Neural cell (in vitro differentiated cells): ENCODE measurements around the gene SPP1. TPM values are rescaled to one million over a fixed set of nuclear protein-coding genes. Genes with fewer than 3 reads are reported as not detected.

Experiments
- H2AFZ ChIP-seq: fragments of 200-600, 300-800 bp; sonication (generic), shearing (Covaris generic); 2 replicates; pipeline ENCODE4 v1.6.0; 2014; ENCODE audit warnings: low read depth, mild to moderate bottlenecking, antibody characterized with exemption, low read length, moderate library complexity
- H3F3A ChIP-seq: fragments of 200-600 bp; shearing (Covaris generic); 2 replicates; pipeline ENCODE4 v1.6.1; 2016; ENCODE audit warnings: mild to moderate bottlenecking, moderate library complexity, mixed read lengths, antibody characterized with exemption, low read length; ENCODE audit not compliant: insufficient read depth, poor library complexity, severe bottlenecking
- H3K27ac ChIP-seq: fragments of 200-600, 300-800 bp; sonication (generic), shearing (Covaris generic); 2 replicates; pipeline ENCODE4 v1.5.1; 2014; ENCODE audit warnings: mild to moderate bottlenecking, low read length, moderate library complexity
- H3K27me3 ChIP-seq: fragments of 300-800, 200-600 bp; sonication (generic), shearing (Covaris generic); 2 replicates; pipeline ENCODE4 v1.6.0; 2014; ENCODE audit warnings: mild to moderate bottlenecking, low read depth, low read length, moderate library complexity; ENCODE audit not compliant: insufficient read depth
- H3K36me3 ChIP-seq: fragments of 300-800, 200-600 bp; sonication (generic), shearing (Covaris generic); 2 replicates; pipeline ENCODE4 v1.5.1; 2014; ENCODE audit warnings: mild to moderate bottlenecking, antibody characterized with exemption, low read length, moderate library complexity; ENCODE audit not compliant: insufficient read depth
- H3K4me2 ChIP-seq: fragments of 300-800, 200-600 bp; sonication (generic), shearing (Covaris generic); 2 replicates; pipeline ENCODE4 v1.6.0; 2014; ENCODE audit warnings: mild to moderate bottlenecking, low read length
- H3K4me3 ChIP-seq: fragments of 300-800, 200-600 bp; sonication (generic), shearing (Covaris generic); 2 replicates; pipeline ENCODE4 v1.5.1; 2014; ENCODE audit warnings: mild to moderate bottlenecking, low read length, moderate library complexity
- H3K79me2 ChIP-seq: fragments of 200-600 bp; shearing (Covaris generic); replicated peaks from 2 replicates; pipeline ENCODE4 v1.6.0; 2014; ENCODE audit warnings: mild to moderate bottlenecking, low read length, moderate library complexity; ENCODE audit not compliant: insufficient read depth
- H3K9ac ChIP-seq: fragments of 300-800, 200-600 bp; sonication (generic), shearing (Covaris generic); 2 replicates; pipeline ENCODE4 v1.6.1; 2016; ENCODE audit warnings: mild to moderate bottlenecking, low read length, mixed read lengths
- H3K9me2 ChIP-seq: fragments of 200-600 bp; shearing (Covaris generic); 2 replicates; pipeline ENCODE4 v1.6.1; 2016; ENCODE audit warnings: mild to moderate bottlenecking, low read length, mixed read lengths; ENCODE audit not compliant: insufficient read depth
- H3K9me3 ChIP-seq: fragments of 200-600, 300-800 bp; sonication (generic), shearing (Covaris generic); 2 replicates; pipeline ENCODE4 v1.6.1; 2016; ENCODE audit warnings: mild to moderate bottlenecking, mixed run types, low read length, moderate library complexity, mixed read lengths
- H4K20me1 ChIP-seq: fragments of 200-600 bp; shearing (Covaris generic); 2 replicates; pipeline ENCODE4 v1.6.1; 2016; ENCODE audit warnings: mild to moderate bottlenecking, mixed run types; ENCODE audit not compliant: insufficient read depth
- CTCF ChIP-seq: fragments of 450-650 bp; IDR thresholded peaks from 2 replicates; pipeline ENCODE4 v1.5.1; 2014; ENCODE audit warnings: antibody characterized with exemption, mild to moderate bottlenecking, moderate library complexity; ENCODE audit not compliant: poor library complexity, severe bottlenecking
- EP300 ChIP-seq: fragments of 450-650 bp; conservative IDR thresholded peaks from 2 replicates; pipeline ENCODE4 v1.6.1; 2014; ENCODE audit warnings: antibody characterized with exemption, mild to moderate bottlenecking, moderate library complexity; ENCODE audit not compliant: poor library complexity, severe bottlenecking
- EZH2 ChIP-seq: fragments of 200-600, 300-800 bp; shearing (Covaris generic), sonication (generic); IDR thresholded peaks from 2 replicates; pipeline ENCODE4 v1.6.1; 2014; ENCODE audit warnings: antibody characterized with exemption, low read length, borderline replicate concordance, mild to moderate bottlenecking; ENCODE audit not compliant: insufficient read depth, poor library complexity, severe bottlenecking
- MXI1 ChIP-seq: fragments of 450-650 bp; conservative IDR thresholded peaks from 2 replicates; pipeline ENCODE4 v1.6.1; 2014; ENCODE audit warnings: antibody characterized with exemption, mild to moderate bottlenecking; ENCODE audit not compliant: poor library complexity, severe bottlenecking
- POLR2AphosphoS5 ChIP-seq: IDR thresholded peaks from 2 replicates; pipeline ENCODE4 v1.6.1; 2012
- RAD21 ChIP-seq: fragments of 450-650 bp; conservative IDR thresholded peaks from 2 replicates; pipeline ENCODE4 v1.6.1; 2014; ENCODE audit warnings: antibody characterized with exemption, mild to moderate bottlenecking, moderate library complexity
- SMC3 ChIP-seq: fragments of 450-650 bp; conservative IDR thresholded peaks from 2 replicates; pipeline ENCODE4 v1.6.1; 2014; ENCODE audit warnings: antibody characterized with exemption, mild to moderate bottlenecking, moderate library complexity; ENCODE audit not compliant: poor library complexity
- TAF1 ChIP-seq: IDR thresholded peaks from 2 replicates; pipeline ENCODE4 v1.6.1; 2012; ENCODE audit warnings: low read depth
- polyA plus RNA-seq: library from polyadenylated mRNA; depleted of rRNA; stranded (reverse); fragments of >200 nt; gene quantifications from 2 replicates; pipeline ENCODE4 v1.2.3, GENCODE V29; 2014
- small RNA-seq, 3 experiments: library from RNA; depleted of rRNA; stranded (forward); fragments of <200 nt; gene quantifications; one replicate each; pipeline ENCODE3, GENCODE V24; 2012
- TF ChIP-seq, protein P1 (sequence below): IDR thresholded peaks from 2 replicates; pipeline ENCODE4 v1.6.1; 2012; ENCODE audit warnings: borderline replicate concordance

Gene SPP1
- polyA plus RNA-seq, 1 donor from 2014 or later, result 0.35 TPM

GRCh38 chr4:88029556-88029955 lies 54.0 kb downstream of the SPP1 start:
- TF ChIP-seq RAD21 (no peak), EP300 (no peak), TAF1 (no peak), CTCF (no peak), POLR2AphosphoS5 (no peak)
- peaks cover 3% of the 10 kb centered on the region for H3K36me3 ChIP-seq
- no peaks in the 10 kb centered on the region for H4K20me1 ChIP-seq
- H3K79me2 ChIP-seq, result no peaks in the 10 kb centered on the region
- no peak overlapping the region for H3K9ac ChIP-seq
- no peaks in the 10 kb centered on the region for H3K9me2 ChIP-seq
- H3K27ac ChIP-seq, result no peak overlapping the region
- no peaks in the 10 kb centered on the region for H3K9me3 ChIP-seq
- H2AFZ ChIP-seq, result no peak overlapping the region
- no peaks in the 10 kb centered on the region for H3K27me3 ChIP-seq
- no peaks in the 10 kb centered on the region for H3F3A ChIP-seq
- no peak overlapping the region for H3K4me3 ChIP-seq
- H3K4me2 ChIP-seq, result no peak overlapping the region

DNA sequence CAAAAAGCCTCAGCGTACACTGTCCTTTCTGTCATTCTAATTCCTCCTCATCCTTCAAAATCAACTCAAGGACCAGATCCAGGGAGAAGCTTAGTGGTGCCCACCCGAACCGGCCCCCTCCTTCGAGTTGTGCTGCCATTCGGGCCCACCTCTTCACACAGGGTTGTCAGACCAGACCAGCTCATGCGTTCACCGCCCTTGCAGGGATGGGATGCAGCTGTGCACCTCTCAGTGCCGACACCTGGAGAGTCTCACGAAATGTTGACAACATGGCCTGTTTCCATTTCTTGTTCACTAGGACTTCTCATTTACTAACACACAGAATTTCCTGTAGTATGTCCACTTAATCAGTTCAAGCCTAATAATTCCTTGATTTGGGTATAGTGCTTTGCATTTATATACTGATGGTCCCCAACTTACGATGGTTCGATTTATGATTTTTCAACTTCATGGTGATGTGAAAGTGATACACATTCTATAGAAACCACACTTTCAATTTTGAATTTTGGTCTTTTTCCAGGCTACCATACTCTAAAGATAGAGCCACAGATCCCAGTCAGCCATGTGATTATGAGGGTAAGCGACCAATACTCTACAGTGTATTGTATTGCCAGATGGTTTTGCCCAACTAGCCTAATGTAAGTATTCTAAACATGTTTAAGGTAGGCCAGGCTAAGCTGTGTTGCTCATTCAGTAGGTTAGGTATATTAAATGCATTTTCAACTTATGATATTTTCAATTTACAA lies 55.2 kb downstream of the SPP1 start:
- H3K4me2 ChIP-seq, result no peak overlapping the region
- H3K27me3 ChIP-seq, result no peaks in the 10 kb centered on the region
- TF ChIP-seq TAF1 (no peak), MXI1 (no peak), SMC3 (no peak), EP300 (no peak), RAD21 (no peak), EZH2 (no peak), POLR2AphosphoS5 (no peak), CTCF (no peak)
- TF ChIP-seq, protein P1, sequence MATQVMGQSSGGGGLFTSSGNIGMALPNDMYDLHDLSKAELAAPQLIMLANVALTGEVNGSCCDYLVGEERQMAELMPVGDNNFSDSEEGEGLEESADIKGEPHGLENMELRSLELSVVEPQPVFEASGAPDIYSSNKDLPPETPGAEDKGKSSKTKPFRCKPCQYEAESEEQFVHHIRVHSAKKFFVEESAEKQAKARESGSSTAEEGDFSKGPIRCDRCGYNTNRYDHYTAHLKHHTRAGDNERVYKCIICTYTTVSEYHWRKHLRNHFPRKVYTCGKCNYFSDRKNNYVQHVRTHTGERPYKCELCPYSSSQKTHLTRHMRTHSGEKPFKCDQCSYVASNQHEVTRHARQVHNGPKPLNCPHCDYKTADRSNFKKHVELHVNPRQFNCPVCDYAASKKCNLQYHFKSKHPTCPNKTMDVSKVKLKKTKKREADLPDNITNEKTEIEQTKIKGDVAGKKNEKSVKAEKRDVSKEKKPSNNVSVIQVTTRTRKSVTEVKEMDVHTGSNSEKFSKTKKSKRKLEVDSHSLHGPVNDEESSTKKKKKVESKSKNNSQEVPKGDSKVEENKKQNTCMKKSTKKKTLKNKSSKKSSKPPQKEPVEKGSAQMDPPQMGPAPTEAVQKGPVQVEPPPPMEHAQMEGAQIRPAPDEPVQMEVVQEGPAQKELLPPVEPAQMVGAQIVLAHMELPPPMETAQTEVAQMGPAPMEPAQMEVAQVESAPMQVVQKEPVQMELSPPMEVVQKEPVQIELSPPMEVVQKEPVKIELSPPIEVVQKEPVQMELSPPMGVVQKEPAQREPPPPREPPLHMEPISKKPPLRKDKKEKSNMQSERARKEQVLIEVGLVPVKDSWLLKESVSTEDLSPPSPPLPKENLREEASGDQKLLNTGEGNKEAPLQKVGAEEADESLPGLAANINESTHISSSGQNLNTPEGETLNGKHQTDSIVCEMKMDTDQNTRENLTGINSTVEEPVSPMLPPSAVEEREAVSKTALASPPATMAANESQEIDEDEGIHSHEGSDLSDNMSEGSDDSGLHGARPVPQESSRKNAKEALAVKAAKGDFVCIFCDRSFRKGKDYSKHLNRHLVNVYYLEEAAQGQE, result no peak
- H3F3A ChIP-seq, result no peaks in the 10 kb centered on the region
- H3K27ac ChIP-seq, result no peak overlapping the region
- H3K36me3 ChIP-seq, result peaks cover 3% of the 10 kb centered on the region
- H3K9me2 ChIP-seq, result no peaks in the 10 kb centered on the region
- no peak overlapping the region for H3K9ac ChIP-seq
- no peaks in the 10 kb centered on the region for H3K9me3 ChIP-seq
- H3K4me3 ChIP-seq, result no peak overlapping the region
- no peak overlapping the region for H2AFZ ChIP-seq
- H3K79me2 ChIP-seq, result no peaks in the 10 kb centered on the region
- no peaks in the 10 kb centered on the region for H4K20me1 ChIP-seq

Small RNA genes within 50 kb of the gene (small RNA-seq; reads per million reads assigned to genes)
- 0 to 0.90 (median 0.06) reads per million in 3 experiments for gene RNU1-36P

Other genes starting within 250 kb of the SPP1 start
- gene IBSP, start 176.2 kb upstream of the SPP1 start, polyA plus RNA-seq, result not detected in 2 replicates
- gene MEPE, start 142.7 kb upstream of the SPP1 start, polyA plus RNA-seq, result not detected in 2 replicates
- 49.0 and 54.8 TPM in 2 replicates for gene PKD2, start 31.9 kb downstream of the SPP1 start, polyA plus RNA-seq
- not detected in 2 replicates for gene ABCG2, start 182.9 kb downstream of the SPP1 start, polyA plus RNA-seq